GM10847 (cell line): ENCODE data around the gene DEFB127.

Experiments
- POLR2A ChIP-seq: IDR thresholded peaks from 2 replicates; pipeline ENCODE4 v1.6.1; 2011; ENCODE audit not compliant: insufficient read length; ENCODE audit errors: extremely low read depth

DEFB127 gene, protein sequence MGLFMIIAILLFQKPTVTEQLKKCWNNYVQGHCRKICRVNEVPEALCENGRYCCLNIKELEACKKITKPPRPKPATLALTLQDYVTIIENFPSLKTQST

DNA sequence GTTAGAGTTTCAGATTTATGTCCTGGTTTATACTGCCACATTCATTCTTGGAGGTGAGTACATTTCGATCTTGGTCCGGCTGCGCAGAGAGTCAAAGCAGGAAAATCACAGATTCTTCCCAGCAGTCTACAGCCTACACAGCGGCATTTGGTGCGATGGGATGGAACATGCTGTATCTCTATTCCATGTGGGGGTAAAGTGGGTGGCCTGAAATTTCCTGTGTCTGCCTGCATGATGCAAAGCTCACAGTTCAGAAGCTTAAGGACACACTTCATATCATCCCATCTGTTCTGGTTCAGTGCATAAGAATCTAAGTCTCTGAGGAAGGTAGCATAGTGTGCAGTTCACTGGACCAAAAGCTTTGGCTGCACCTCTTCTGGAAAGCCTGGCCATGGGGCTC is at the start of gene DEFB127:
Gene DEFB127, plus strand, starts transcription at position 301 of the 400 bp plus-strand sequence. Its CDS starts 91 bp downstream, at position 392.
- TF ChIP-seq POLR2A: no peak

DNA sequence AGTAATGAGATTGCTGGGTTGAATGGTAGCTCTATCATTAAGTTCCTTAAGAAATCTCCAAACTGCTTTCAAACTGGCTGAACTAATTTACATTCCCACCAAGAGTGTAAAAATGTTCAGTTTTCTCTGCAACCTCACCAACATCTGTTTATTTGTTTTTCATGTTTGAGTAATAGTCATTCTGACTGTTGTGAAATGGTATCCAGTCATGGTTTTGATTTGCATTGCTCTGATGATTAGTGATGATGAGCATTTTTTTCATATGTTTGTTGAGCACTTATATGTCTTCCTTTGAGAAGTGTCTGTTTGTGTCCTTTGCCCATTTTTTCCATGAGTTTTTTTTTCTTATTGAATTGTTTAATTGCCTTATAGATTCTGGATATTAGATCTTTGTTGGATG is 44.9 kb upstream of the DEFB127 start:
- TF ChIP-seq POLR2A: no peak

DNA sequence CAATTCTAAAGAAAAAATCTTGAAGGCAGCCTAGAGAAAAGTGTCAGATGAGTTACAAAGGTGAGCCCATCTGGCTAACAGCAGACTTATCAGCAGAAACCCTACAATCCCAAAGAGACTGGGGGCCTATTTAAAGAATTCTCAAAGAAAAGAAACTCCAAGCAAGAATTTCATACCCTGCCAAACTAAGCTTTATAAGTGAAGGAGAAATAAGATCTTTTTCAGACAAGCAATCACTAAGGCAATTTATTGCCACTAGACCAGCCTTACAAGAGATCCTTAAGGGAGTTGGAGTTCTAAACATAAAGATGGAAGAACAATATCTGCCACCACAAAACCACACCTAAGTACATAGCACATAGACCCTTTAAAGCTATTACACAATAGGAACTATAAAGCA is 39.7 kb upstream of the DEFB127 start:
- TF ChIP-seq POLR2A: no peak

DNA sequence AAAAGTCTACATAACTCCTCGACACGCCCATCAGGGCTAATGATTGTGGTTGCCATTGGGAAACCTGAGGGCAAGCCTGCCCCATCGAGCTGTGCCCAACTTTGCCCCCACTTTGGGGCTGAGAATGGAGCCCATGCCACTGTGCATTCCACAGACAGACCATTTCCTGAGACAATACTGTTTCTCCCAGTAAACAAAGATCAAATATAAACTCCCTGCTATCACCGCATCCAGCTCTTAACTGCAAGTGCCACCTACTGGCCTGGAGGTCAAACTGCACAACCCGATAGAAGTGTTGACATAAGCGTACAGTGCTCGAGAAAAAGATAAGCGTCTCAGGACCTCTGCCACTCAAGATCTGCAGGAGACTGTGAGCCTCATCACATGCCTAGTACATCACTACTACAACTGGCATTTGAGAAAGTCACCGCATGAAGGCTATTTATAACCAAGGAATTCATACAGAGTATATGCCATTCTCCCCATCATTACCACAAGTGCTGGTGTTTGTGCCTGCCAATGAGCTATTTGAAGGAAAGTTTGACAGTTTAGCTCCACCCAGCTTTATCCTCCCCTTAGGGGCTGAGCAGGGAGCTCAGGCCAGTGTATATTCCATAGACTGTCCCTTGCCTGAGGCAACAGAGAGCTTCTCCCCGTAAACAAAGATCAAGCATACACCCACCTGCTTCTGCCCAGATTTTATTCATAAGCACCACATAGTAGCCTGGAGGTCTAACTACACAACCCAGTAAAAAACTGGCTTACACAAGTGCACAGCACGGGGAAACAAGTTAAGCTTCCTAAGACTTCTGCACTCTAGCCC is 19.4 kb upstream of the DEFB127 start:
- TF ChIP-seq POLR2A: no peak

DNA sequence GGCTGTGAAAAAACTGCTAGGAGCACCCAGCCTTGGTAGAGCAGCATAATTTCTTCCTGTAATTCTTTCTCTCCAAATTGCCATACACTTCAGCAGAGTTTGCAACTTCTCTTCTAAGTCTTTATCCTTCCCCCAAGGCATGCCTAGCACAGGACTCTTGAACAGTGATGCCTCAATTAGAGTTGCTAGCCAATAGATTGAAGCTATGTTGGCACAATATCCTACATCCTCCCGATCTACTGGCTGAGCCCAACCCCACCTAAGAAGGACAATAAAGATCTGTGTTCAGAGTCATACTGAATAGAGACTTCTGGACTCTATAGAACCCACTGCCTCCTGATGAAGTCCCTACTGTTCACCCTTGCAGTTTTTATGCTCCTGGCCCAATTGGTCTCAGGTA is 15.0 kb upstream of the DEFB127 start, which contains the start of gene DEFB126:
Gene DEFB126, plus strand, starts transcription at position 301 of the 400 bp plus-strand sequence. Its CDS starts 39 bp downstream, at position 340.
- no peak for TF ChIP-seq POLR2A

DNA sequence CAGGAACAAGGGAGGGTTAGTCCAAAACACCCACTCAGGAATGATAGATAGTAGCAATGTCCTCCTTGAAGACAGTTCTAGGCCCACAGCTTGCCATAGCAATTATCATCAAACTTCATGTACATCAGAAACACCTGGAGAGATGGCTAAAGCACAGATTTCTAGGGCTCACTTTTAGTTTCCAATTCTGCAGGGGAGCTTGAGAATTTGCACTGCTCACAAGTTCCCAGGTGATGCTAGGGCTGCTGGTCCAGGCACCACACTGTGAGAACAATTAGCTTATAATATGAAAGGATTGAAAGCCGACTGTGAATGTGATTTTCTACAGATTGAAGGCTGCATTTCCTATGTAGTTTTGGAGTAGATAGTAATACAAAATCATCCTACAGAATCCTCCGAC is 11.4 kb upstream of the DEFB127 start:
- no peak for TF ChIP-seq POLR2A

DNA sequence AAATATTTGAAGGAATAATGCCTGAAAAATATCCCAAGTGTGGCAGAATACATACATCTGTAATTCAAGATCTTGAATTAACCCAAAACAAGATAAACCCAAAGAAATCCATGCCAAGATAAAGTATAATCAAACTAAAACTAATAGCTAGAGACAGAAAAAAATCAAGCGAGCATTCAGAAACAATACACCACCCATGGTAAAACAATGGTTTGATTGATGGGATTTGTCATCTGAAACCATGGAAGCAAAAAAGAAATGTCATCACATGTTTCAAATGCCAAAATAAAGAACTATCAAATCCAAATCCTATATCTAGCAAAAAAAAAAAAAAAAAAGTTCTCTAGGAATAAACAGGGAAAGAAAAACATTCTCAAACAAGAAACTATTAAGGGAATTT is 5.1 kb upstream of the DEFB127 start:
- no peak for TF ChIP-seq POLR2A

DNA sequence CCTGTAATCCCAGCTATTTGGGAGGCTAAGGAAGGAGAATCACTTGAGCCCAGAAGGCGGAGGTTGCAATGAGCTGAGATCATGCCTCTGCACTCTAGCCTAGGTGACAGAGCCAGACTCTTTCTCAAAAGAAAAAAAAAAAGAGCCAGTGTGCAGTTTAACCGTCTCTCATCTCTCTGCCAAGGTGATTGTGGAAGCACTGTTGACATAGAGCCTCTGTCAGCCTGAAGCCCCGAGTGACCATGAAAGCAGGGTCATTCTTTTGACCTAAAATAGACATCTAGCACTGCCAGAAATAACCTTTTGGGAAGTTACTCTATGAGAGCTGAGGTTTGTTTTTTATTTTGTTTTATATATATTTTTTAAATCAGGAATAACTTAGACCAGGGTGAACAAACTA is 7.4 kb downstream of the DEFB127 start:
- no peak for TF ChIP-seq POLR2A

DNA sequence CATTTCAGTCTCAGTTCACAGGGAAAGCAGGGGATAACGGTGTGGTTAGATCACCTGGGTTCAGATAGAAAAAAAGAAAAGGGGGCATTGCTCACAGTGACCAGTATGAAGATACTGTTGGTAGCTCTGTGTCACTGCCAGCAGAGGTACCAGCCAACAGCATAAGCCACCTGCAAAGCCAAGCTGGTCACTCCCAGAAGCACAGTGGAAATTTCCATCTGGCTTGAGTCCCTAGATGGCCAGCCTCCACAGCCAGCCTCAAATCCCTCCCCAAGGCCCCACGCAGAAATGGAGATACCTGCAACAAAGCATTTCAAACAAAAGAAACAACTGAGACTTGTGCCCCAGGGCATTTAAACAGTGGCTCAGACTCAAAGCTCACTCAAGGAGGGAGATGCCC is 11.6 kb downstream of the DEFB127 start:
- no peak for TF ChIP-seq POLR2A

DNA sequence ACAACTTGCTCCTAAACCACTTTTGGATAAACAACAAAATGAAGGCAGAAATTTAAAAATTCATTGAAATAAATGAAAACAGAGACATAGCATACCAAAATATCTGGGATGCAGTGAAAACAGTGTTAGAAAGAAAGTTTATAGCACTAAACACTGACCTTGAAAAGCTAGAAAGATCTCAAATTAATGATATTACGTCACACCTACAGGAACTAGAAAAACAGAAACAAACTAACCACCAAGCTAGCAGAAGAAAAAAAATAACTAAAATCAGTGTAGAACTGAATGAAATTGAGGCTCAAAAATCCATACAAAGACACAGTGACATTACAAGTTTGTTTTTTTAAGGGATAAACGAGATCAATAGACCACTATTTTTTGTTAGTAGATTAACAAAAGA is 27.0 kb downstream of the DEFB127 start:
- TF ChIP-seq POLR2A: no peak

DNA sequence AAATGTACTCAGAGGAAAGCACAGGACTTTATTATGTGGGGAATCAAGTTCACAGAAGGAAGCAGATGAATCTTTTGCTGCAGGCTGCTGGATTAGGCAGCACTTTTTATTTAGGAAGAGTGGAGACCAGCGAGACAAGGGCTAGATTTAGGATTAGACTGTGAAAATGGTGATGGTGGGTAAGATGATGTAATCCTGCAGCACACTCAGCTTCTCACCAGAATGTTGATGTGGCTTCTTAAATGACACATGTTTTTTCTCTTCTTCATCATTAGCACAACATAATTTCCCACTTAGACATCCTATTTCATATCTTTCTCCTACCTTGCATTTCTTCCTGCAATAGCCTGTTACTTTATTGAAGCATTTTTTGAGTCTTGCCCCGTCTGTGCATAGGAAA is 30.5 kb downstream of the DEFB127 start:
- TF ChIP-seq POLR2A: no peak

DNA sequence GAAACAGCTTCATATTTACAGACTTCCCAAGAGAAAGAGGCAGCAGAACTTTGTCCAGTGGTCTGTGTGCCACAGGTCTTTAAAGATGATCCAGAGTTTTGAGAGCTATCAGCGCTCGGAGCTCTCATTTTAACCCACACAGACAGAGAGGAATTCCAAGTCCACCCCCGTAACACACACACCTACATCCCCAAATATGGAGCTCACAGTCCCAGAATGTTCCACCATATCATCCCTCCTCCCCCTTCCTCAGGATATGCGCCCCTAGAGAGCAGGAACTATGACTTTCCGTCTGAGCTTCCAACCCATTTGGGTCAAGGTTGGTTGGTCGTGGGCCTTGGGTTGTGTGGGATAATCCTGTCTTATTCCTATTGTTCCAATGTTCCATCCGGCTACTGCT is 32.4 kb downstream of the DEFB127 start, which contains the start of gene DEFB128:
Gene DEFB128, minus strand, starts transcription at position 101 of the 400 bp plus-strand sequence. Its CDS starts 88 bp downstream, at position 13.
- TF ChIP-seq POLR2A: no peak

DNA sequence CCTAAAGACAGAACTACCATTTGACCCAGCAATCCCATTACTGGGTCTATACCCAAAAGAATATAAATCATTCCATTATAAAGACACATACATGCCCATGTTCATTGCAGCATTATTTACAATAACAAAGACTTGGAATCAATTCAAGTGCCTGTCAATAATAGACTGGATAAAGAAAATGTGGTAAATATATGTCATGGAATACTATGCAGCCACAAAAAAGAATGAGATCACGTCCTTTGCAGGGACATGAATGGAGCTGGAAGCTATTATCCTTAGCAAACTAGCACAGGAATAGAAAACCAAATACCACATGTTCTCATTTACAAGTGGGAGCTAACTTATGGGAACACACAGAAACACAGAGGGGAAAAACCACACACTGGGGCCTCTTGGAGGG is 41.0 kb downstream of the DEFB127 start:
- TF ChIP-seq POLR2A: no peak

DNA sequence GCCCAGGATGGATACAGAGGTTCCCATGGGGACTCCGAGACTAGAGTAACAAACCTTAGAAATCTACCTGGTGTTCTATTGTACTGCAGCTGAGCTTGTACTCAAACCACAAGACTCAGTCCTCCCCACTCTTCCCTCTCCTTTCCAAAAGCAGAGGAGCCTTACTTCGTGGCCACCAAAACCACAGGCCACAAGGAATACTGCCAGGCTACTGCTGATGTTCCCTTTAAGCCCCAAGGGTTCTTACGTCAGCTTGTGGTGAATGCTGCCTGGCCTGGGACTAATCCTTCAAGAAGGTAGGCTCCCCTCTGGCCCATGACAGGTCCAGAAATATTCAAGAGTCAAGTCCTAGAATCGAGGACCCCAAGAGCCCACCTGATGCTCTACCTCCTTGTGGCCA is 42.7 kb downstream of the DEFB127 start:
- no peak for TF ChIP-seq POLR2A
